Keratinocyte (primary cell): ENCODE data around the gene ERBB4.

Source experiments
- CTCF ChIP-seq, 3 experiments: IDR thresholded peaks in 1 of 3; conservative IDR thresholded peaks in 1 of 3; optimal IDR thresholded peaks in 1 of 3; 2 replicates in 2 of 3; 3 replicates in 1 of 3; pipeline versions ENCODE3 to v1.5.1; 2011; ENCODE audit warnings: low read length in 3 of 3, mild to moderate bottlenecking in 3 of 3, moderate library complexity in 2 of 3, control low read depth in 1 of 3, inconsistent platforms in 1 of 3; ENCODE audit not compliant: insufficient read depth in 2 of 3; ENCODE audit errors: extremely low read depth in 1 of 3
- EZH2 ChIP-seq: IDR thresholded peaks from one replicate; pipeline ENCODE4 v1.6.1; 2012; ENCODE audit warnings: inconsistent platforms, mild to moderate bottlenecking, low read length, moderate library complexity

DNA sequence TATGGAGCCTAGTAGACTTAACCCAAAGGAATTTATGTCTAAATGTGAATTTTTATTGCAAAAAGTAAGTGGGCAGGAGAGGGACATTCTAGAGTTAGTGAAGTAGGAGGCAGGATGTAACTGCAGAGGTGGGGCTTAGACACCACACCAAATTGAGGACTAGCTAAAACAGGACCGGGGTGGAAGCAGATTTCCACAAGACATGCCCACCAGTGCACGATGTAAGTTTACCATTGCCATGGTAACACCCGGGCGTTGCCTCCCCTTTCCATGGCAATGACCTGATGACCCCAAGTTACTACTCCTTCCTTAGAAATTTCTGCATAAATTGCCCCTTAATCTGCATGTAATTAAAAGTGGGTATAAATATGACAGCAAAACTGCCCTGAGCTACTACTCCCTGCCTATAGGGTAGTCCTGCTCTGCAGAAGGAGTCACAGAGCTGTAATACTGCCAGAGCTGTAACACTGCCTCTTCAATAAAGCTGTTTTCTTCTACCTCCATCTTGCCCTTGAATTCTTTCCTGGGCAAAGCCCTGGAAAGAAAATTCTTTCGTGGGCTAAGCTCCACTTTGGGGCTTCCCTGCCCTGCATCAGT lies 509.7 kb downstream of the ERBB4 start:
- TF ChIP-seq CTCF (optimal IDR thresholded peaks at IDR 0.05 in 1 of 3, IDR thresholded peaks at IDR 0.05 in 1 of 3, conservative IDR thresholded peaks at IDR 0.05 in 1 of 3; ENCODE audit: extremely low read depth in 1 of 3, insufficient read depth in 2 of 3, low read length in 3 of 3): no peak
- TF ChIP-seq EZH2: no peak
